ENCODE measurements around the gene REPS1.

GRCh38 chr6:138925806-138926205, 62.2 kb downstream of the REPS1 start:
- TF ChIP-seq CTCF (conservative IDR thresholded peaks at IDR 0.05; ENCODE audit: low read length) (no peak), EZH2phosphoT487 (IDR thresholded peaks at IDR 0.05; ENCODE audit: borderline replicate concordance) (no peak)

All from Loucy (cell line).